ENCODE results near the gene TSPAN33.

The TSPAN33 gene

DNA sequence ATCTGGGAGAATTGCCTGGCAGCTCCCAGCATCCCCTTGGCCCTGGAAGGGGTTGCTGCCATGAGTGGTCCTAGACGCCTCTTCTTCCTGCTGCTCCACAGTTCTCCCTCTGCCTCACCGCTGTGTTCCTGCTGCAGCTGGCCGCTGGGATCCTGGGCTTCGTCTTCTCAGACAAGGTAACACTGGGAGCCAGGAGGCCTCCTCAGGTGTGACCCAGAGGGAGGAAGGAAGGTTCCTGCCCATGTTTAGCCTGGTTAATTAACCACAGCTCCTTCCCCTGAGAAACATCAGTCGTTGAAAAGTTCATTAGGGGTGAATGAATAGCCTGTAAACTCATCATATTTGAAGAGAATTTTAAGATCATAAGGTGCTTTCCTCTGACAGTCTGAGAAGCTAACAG lies 18.2 kb downstream of the TSPAN33 start:
- TF ChIP-seq, protein P1, sequence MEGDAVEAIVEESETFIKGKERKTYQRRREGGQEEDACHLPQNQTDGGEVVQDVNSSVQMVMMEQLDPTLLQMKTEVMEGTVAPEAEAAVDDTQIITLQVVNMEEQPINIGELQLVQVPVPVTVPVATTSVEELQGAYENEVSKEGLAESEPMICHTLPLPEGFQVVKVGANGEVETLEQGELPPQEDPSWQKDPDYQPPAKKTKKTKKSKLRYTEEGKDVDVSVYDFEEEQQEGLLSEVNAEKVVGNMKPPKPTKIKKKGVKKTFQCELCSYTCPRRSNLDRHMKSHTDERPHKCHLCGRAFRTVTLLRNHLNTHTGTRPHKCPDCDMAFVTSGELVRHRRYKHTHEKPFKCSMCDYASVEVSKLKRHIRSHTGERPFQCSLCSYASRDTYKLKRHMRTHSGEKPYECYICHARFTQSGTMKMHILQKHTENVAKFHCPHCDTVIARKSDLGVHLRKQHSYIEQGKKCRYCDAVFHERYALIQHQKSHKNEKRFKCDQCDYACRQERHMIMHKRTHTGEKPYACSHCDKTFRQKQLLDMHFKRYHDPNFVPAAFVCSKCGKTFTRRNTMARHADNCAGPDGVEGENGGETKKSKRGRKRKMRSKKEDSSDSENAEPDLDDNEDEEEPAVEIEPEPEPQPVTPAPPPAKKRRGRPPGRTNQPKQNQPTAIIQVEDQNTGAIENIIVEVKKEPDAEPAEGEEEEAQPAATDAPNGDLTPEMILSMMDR (IDR thresholded peaks at IDR 0.05; ENCODE audit: control insufficient read depth, insufficient read depth, low read depth, low read length, missing control alignments) = no peak
- no peak for DNase-seq (ENCODE audit: low read depth)
- no peak overlapping the region for H3K4me3 ChIP-seq (ENCODE audit: control insufficient read depth, low read depth, low read length)

- TF ChIP-seq, protein P1 (IDR thresholded peaks at IDR 0.05; ENCODE audit: control insufficient read depth, insufficient read depth, low read depth, low read length, missing control alignments) = peak; percentile 74
- DNase-seq (ENCODE audit: low read depth) = peak; percentile 40
- H3K4me3 ChIP-seq (ENCODE audit: control insufficient read depth, low read depth, low read length) = no peak overlapping the region
Observed at GRCh38 chr7:129163875-129164544, 19.5 kb downstream of the TSPAN33 start.

- TF ChIP-seq, protein P1 (IDR thresholded peaks at IDR 0.05; ENCODE audit: control insufficient read depth, insufficient read depth, low read depth, low read length, missing control alignments) = no peak
- no peak overlapping the region for H3K4me3 ChIP-seq (ENCODE audit: control insufficient read depth, low read depth, low read length)
- DNase-seq (ENCODE audit: low read depth) = no peak
Observed at GRCh38 chr7:129166745-129167144, 22.2 kb downstream of the TSPAN33 start.

- H3K4me3 ChIP-seq (ENCODE audit: control insufficient read depth, low read depth, low read length) = no peak overlapping the region
- no peak for DNase-seq (ENCODE audit: low read depth)
- TF ChIP-seq, protein P1 (IDR thresholded peaks at IDR 0.05; ENCODE audit: control insufficient read depth, insufficient read depth, low read depth, low read length, missing control alignments) = no peak
Observed at GRCh38 chr7:129167817-129168216, 23.3 kb downstream of the TSPAN33 start.

GRCh38 chr7:129168231-129169021 lies 23.9 kb downstream of the TSPAN33 start:
- TF ChIP-seq, protein P1 (IDR thresholded peaks at IDR 0.05; ENCODE audit: control insufficient read depth, insufficient read depth, low read depth, low read length, missing control alignments) = no peak
- no peak overlapping the region; the same call in 1 of the 2 replicates for H3K4me3 ChIP-seq (ENCODE audit: control insufficient read depth, low read depth, low read length)

DNA sequence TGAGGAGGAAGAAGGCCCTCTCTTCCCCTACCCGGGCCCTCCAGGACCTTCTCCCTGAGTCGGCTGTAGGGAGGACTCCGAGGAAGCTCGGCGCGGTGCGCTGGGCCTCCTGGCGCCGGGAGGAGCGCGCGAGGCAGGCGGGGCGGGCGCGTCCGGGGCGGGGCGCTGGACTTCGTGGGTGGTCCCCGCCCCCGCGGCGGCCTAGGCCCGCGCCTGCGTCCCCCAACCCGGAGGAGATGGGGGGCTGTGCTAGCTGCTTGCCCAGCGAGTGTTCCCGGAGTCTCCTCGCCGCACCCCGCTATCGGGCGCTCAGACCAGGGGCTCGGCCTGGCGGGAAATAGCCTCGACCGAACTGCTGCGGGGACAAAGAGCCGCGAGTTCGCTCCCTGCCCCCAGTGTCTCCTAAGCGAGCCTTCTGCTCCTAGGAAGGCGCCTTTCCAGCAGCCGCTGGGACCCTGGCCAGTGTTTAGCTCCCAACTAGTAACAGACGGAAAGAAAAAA lies 24.7 kb downstream of the TSPAN33 start:
- no peak for DNase-seq (ENCODE audit: low read depth)
- TF ChIP-seq, protein P1 (IDR thresholded peaks at IDR 0.05; ENCODE audit: control insufficient read depth, insufficient read depth, low read depth, low read length, missing control alignments) = no peak
- H3K4me3 ChIP-seq (ENCODE audit: control insufficient read depth, low read depth, low read length) = peak overlapping the region; percentile 21

More at GRCh38 chr7:129168231-129169021, 23.9 kb downstream of the TSPAN33 start:
- no peak for DNase-seq (ENCODE audit: low read depth)

Measured in AG09309 (cell line).